22Rv1 (cell line): Measurements from ENCODE around the gene NTPCR.
"Not testable (repeated sequence)": the region's sequence is repeated elsewhere in the genome, so short reads cannot be mapped to it uniquely, and the experiment has no call there.

Experiments
- H3K27ac ChIP-seq: fragments of 450-650 bp; 2 replicates; pipeline ENCODE4 v1.5.1; 2017
- CTCF ChIP-seq: fragments of 450-650 bp; IDR thresholded peaks from 2 replicates; pipeline ENCODE4 v1.5.1; 2017; ENCODE audit warnings: mild to moderate bottlenecking
- ZFX ChIP-seq: fragments of 450-650 bp; IDR thresholded peaks from 2 replicates; pipeline ENCODE4 v1.6.1; 2017; ENCODE audit warnings: antibody characterized with exemption, borderline replicate concordance

Gene NTPCR

DNA sequence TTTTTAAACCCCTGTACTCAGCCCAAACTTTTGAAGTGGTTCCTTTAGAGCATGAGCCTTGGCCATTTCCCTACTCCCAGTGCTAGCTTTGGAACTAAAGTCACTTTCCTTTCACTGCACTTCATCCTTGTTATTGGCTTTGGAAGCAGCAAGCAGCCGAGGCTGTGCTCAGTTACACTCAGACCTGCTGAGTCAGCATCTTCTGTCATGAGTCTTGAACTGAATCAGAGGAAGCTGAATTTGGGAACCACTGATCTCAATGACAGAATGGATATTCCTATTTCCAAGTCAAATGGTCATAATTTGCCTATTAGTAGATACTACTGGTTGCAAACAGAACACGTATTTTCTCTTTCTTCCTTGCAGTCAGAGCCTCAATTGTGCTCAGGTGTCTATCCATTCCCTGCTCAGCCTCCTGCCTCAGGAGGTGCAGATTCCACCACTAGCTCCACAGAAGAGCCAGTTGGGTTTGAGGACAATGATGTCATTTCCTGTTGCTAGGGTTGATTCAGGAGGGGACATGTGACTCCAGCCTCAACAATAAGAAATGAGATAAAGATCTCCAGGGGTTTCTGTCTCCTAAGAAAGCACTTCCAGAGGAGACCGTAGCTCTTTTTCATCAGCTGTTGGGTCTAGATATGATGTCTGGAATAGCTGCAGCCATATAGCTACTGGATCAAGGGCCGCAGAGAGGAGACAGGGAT lies 44.9 kb upstream of the NTPCR start:
- H3K27ac ChIP-seq = no peak overlapping the region
- no peak for TF ChIP-seq CTCF
- TF ChIP-seq ZFX = no peak

GRCh38 chr1:232906441-232906840 lies 44.0 kb upstream of the NTPCR start:
- no peak overlapping the region for H3K27ac ChIP-seq
- TF ChIP-seq CTCF (no peak), ZFX (no peak)

DNA sequence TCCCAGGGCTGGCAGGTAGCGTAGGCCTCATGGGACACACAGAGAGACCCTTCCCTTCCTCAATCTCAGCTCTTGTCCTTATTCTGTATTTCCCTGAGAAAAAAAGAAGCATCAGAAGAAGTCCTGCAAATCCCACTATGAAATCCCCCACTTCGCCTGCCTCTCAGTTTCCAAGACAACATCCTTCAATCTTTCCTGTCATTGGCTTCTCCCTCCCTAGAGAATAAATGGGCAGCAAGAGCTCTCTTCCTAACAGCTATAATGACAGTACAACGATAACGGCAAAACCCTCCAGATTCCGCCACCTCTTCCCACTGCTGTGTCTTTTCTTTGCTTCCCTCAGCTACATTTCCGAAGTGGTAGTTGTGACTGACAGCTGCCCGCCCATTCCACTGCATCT lies 41.6 kb upstream of the NTPCR start:
- H3K27ac ChIP-seq = no peak overlapping the region
- TF ChIP-seq CTCF (no peak), ZFX (no peak)

DNA sequence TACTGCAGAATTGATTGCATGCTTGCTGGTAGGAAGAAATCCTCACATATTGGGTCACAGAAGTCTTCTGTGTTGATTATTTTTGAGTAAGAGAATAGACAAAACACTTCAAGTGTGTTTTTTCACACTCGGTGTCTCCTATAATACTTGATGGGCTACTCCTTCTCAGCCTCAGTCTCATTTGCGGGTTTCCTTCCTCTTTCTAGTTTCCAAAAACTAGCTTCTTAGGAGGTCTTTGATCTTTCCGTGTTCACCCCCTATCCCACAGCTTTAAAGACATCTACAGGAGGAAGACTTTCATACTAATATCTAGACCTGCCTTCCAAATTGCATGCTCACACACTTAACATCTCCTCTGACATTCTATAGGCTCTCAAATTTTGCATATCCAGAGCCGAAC lies 40.7 kb upstream of the NTPCR start:
- TF ChIP-seq ZFX = no peak
- TF ChIP-seq CTCF = no peak
- H3K27ac ChIP-seq = no peak overlapping the region

- no peak overlapping the region for H3K27ac ChIP-seq
- TF ChIP-seq CTCF (no peak), ZFX (no peak)
These were observed 39.3 kb upstream of the NTPCR start for GRCh38 chr1:232911027-232911599.

DNA sequence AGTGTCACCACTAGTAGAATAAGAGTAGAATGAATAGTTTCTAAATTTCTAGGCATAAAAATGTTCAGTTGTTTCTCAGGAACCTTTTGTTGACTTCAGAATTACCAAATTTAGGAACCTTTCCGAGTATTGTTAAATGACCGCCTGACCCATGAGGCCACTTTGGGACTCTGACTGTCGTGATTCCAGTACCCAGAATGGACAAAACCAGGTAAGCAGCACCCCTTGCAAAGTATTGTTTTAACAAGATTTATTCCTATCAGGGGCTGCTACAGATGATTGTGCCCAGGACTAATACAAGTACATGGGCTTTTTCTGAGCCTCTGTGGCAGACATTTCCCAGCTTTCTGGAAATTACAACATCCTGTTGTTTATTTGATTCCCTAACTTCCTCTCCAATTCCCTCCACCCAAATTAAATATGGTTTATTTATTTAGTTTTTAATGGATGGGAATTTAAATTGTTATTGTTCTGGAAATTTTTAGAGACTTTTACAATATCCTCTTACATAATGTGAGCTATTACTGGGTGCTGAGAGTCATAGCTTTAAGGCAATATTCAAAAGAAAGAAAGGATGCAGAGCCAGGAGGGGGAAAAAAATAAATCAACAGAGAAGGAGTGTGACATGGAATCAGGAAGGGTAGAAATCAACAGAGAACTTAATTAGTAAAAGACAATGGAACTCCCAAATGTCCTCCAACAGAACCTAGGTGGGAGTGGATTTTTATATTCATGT lies 37.4 kb upstream of the NTPCR start:
- no peak overlapping the region for H3K27ac ChIP-seq
- TF ChIP-seq ZFX (no peak), CTCF (no peak)

GRCh38 chr1:232914271-232914670 lies 36.1 kb upstream of the NTPCR start:
- not testable (repeated sequence) for H3K27ac ChIP-seq
